Globus pallidus (tissue), 1 donor: ENCODE measurements around the gene CASQ1.

Experiments used
- DNase-seq: peaks from one replicate; pipeline ENCODE4 v3.0.0-alpha.2; 2015; ENCODE audit warnings: low spot score

The CASQ1 gene

GRCh38 chr1:160189649-160190625 lies at the start of gene CASQ1:
Gene CASQ1 (plus strand): TSS chr1:160190575. CDS start chr1:160190752, 177 bp downstream.
- DNase-seq = no peak

DNA sequence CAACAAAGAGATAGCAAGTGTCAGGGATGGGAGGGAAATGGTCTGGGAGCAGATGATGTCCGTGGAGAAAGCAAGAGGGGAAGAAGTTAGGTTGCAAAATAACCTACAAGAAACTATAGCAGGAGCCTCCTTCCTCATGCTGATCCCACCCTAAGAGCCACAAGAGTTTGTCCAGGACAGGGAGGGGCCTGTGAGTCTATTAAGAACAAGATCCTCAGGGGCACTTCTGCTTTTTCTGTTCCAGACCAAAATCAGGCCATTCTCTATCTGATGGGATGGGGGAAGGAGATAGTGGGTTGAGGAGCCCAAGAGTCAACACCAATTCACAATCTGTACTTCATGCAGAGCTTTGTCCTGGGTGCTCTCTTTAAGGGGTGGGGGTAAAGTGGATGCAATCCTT lies 46.7 kb upstream of the CASQ1 start:
- peak; percentile 42 for DNase-seq

- no peak for DNase-seq
Measured at GRCh38 chr1:160144921-160145320, 45.5 kb upstream of the CASQ1 start.

GRCh38 chr1:160146107-160146506 lies 44.3 kb upstream of the CASQ1 start:
- no peak for DNase-seq

GRCh38 chr1:160148121-160148520 lies 42.3 kb upstream of the CASQ1 start:
- DNase-seq = no peak

GRCh38 chr1:160149233-160149632 lies 41.1 kb upstream of the CASQ1 start:
- DNase-seq = no peak

DNA sequence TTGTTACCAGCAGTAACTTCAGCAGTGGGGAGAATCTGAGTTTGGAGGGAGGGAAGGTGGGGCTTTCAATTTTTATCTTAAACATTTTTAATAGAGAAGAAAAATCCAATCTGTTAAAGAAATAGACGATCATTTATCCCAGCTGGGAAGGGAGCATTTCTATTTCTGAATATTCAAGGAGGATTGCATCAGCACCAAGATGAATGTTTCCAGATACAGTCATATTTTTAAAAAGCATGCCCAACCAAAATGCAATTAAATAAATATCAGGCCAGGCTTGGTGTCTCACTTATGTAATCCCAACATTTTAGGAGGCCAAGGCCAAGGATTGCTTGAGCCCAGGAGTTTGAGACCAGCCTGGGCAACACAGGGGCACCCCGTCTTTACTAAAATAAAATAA lies 40.7 kb upstream of the CASQ1 start:
- DNase-seq = no peak

GRCh38 chr1:160151303-160151702 lies 39.1 kb upstream of the CASQ1 start, which contains the start of gene ATP1A4:
Gene ATP1A4 (plus strand): TSS chr1:160151603. CDS start chr1:160152041, 438 bp downstream.
- no peak for DNase-seq

- DNase-seq = no peak
Measured at GRCh38 chr1:160154790-160155189, 35.6 kb upstream of the CASQ1 start.

GRCh38 chr1:160156361-160156760 lies 34.0 kb upstream of the CASQ1 start:
- DNase-seq = no peak

- DNase-seq = no peak
Measured at GRCh38 chr1:160157174-160157573, 33.2 kb upstream of the CASQ1 start.

DNA sequence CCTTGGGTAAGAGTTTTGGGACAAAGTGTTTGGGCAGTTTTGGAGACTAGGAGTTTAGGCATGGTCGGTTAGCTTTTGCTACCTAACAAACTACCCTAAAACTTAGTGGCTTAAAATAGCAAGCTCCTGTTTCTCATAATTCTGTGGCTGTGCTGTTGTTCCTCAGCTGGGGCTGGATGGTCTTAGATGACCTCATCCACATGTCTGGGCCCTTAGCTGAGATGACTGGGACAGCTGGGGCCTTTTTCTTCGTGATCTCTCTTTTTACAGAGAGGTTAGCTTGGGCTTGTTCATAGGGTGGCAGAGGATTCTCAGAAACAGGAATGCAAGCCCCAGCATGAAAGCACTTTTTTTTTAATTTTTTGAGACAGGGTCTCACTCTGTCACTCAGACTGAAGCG lies 32.3 kb upstream of the CASQ1 start:
- DNase-seq = no peak

GRCh38 chr1:160158534-160158933 lies 31.8 kb upstream of the CASQ1 start:
- DNase-seq = no peak

- DNase-seq = no peak
Measured at GRCh38 chr1:160159846-160160245, 30.5 kb upstream of the CASQ1 start.

- peak; percentile 49 for DNase-seq
Measured at GRCh38 chr1:160161965-160162705, 28.2 kb upstream of the CASQ1 start.

DNA sequence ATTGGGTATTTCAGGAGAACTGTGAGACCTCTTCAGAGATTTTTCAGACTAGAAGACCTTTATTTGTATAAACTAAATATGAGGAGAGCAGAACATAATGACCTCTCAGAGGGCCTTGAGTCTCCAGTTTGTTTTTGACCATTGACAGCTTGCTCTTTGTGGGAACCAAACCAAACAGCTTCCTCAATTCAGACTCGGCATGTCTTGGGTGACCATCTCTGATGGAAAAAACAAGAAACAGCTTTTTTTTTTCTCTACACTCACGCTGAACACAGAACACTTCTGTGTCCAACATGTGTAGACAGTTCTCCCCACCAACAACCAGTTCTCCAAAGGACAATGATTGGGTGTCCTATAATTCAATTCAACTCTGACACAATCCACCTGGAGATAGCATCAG lies 27.4 kb upstream of the CASQ1 start:
- peak; percentile 19 for DNase-seq

DNA sequence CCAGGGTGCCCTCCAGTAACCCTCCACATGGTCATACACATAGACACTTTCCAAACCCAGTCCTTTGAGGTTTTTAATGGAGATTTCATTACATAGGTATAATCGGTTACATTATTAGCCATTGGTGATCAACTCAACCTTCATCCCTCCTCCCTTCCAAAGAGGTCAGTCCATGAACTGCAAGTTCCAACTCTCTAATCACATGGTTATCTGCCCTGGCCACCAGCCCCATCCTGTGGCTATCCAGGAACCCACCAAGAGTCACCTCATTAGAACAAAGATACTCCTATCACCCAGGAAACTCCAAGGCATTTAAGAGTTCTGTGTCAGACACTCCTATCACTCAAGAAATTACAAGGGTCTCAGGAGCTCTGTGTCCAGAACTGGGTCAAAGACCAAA lies 26.8 kb upstream of the CASQ1 start:
- DNase-seq = no peak

DNA sequence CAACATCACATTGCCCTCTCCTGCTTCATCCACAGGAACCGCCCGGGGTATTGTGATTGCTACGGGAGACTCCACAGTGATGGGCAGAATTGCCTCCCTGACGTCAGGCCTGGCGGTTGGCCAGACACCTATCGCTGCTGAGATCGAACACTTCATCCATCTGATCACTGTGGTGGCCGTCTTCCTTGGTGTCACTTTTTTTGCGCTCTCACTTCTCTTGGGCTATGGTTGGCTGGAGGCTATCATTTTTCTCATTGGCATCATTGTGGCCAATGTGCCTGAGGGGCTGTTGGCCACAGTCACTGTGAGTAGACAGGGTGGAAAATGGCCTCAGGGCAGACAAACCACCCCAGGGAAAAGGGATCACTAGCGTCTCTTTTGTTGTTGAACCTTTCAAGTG lies 26.3 kb upstream of the CASQ1 start:
- DNase-seq = no peak

DNA sequence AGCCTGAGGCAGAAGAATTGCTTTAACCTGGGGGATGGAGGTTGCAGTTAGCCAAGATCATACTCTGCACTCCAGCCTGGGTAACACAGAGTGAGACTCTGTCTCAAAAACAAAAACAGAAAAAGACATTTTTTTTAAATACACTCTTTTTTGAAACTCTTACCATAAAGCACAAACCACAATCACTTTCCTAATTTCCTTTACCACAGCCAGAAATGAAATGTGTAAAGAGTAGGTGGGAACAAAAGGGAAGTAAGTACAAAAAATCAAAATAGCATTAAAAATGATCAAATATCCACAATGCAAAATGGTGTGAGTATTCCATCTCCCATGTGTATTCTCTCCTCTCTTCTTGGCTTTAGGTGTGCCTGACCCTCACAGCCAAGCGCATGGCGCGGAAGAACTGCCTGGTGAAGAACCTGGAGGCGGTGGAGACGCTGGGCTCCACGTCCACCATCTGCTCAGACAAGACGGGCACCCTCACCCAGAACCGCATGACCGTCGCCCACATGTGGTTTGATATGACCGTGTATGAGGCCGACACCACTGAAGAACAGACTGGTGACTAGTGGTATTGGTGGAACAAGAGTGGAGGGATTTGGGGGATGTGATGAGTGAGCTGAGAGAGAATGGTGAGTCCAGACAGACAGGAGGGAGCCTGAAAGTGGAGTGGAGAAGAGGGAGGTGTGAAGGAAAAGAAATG lies 24.1 kb upstream of the CASQ1 start:
- DNase-seq = no peak

- no peak for DNase-seq
Measured at GRCh38 chr1:160167056-160167455, 23.3 kb upstream of the CASQ1 start.

GRCh38 chr1:160167580-160167979 lies 22.8 kb upstream of the CASQ1 start:
- DNase-seq = no peak

DNA sequence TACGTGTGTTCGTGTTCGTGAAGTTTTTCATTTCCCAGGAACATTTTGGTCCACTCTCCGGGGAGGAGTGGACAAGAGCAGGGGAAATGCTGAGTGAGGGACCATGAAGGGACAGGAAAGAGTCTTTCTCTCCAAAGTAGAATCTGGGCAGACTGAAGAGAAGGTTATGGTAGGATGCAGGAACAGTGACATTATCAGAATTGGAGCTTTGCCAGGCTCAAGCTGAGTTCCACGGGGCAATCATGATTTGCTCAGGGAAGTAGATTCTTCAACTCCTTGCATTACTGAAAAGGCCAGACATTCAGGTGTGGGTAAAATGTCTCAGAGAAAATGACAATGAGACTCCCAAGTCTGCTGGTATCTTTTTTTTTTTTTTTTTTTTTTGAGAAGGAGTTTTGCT lies 22.4 kb upstream of the CASQ1 start:
- no peak for DNase-seq
